Frontal cortex (tissue), 4 donors: ENCODE measurements around the gene ZFPL1. TPM values are rescaled to one million over a fixed set of nuclear protein-coding genes. Genes with fewer than 3 reads are reported as not detected.
"Not testable (repeated sequence)": the region's sequence is repeated elsewhere in the genome, so short reads cannot be mapped to it uniquely, and the experiment has no call there.

Experiments
- DNase-seq, 2 donors: peaks; one replicate each; pipeline ENCODE4 v3.0.0; 2012; ENCODE audit warnings: low spot score in 2 of 2
- FAIRE-seq: peaks from 2 replicates; lab custom pipeline; 2012; peaks lifted over from hg19 to GRCh38; lab: Jason Lieb, UNC
- total RNA-seq: library from RNA; depleted of rRNA; stranded (reverse); fragments of >200 nt; gene quantifications from one replicate; pipeline ENCODE4 v1.2.3, GENCODE V29; 2014
- donor health status: control.
- donor health status: control.
- donor health status: control.

ZFPL1 gene
- total RNA-seq, 1 donor from 2014 or later = 11.8 TPM

DNA sequence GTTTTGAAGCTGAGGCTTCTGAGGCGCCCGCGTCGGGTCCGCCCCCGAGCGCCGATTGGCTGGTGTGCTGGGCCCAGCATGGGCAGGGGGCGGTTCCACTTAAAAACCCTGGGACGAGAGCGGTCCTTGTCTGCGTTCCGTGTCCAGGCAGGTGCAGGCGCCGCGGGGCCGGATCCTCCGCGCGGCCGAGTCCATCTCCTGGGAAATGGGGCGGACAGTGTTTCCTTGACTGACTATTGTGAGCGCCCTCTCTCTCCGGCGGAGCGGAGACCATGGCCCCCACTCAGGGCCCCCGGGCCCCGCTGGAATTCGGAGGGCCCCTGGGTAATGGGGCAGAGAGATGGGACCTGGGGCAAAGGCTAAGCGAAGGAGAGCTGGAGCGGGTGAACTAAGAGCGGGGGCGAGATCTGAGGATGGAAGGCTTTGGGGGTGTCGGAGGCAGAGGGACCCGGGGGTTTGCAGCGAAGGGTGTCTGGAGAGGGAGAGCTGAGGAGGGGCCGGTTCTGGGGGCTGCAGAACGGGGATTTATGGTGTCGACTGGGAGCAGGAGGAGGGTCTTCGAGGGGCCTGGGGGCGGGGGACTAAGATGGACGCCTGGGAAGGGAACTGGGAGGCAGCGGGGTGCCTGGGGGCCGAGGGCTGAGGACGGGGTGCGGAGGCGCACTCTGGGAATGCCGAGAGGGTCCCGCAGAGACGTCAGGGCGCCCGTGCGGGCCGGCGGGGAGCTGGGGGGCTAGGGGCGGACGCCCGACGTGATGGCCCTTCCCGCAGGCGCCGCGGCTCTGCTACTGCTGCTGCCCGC is 27.9 kb downstream of the ZFPL1 start, which contains the start of gene TM7SF2:
TSS of gene TM7SF2 (plus strand) at position 129 of the 802 bp plus-strand sequence. CDS start at position 273, 144 bp downstream.
- DNase-seq = peak; percentile 99
- FAIRE-seq = no peak

- DNase-seq (peak; percentile 73), FAIRE-seq (no peak)
Observed at GRCh38 chr11:65112546-65113360, 28.7 kb downstream of the ZFPL1 start.

- no peak for DNase-seq
- no peak for FAIRE-seq
Observed at GRCh38 chr11:65113361-65113756, 29.3 kb downstream of the ZFPL1 start.

GRCh38 chr11:65113839-65114238 is 29.8 kb downstream of the ZFPL1 start:
- FAIRE-seq = no peak
- no peak for DNase-seq

GRCh38 chr11:65114538-65115171 is 30.6 kb downstream of the ZFPL1 start:
- no peak for FAIRE-seq
- no peak for DNase-seq

DNA sequence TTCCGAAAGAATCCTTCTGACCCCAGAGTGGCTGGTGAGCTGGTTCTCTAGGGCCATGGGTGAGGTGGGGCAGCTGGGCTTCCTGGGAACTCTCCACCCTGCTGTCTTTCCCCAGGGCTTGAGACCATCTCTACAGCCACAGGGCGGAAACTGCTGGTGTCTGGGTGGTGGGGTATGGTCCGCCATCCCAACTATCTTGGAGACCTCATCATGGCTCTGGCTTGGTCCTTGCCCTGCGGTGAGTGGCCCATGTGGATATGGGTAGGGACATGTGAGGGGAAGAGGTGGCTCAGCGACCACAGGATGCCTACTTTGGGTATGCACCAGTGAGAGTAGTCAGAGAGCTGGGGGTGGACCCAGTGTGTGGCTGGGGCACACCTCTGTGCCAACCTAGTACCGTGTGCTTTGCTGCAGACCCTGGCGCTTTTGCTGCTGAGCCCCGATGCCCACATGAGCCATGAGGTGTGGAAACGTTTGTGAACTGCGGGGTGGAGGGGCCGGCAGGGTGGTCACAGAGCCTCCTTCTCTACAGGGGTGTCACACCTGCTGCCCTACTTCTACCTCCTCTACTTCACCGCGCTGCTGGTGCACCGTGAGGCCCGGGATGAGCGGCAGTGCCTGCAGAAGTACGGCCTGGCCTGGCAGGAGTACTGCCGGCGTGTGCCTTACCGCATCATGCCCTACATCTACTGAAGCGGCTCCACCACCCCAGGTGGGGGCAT is 31.5 kb downstream of the ZFPL1 start:
- no peak for FAIRE-seq

GRCh38 chr11:65116370-65117205 is 32.6 kb downstream of the ZFPL1 start:
- DNase-seq = no peak
- no peak for FAIRE-seq

More for the DNA sequence above, 31.5 kb downstream of the ZFPL1 start:
- no peak for DNase-seq

DNA sequence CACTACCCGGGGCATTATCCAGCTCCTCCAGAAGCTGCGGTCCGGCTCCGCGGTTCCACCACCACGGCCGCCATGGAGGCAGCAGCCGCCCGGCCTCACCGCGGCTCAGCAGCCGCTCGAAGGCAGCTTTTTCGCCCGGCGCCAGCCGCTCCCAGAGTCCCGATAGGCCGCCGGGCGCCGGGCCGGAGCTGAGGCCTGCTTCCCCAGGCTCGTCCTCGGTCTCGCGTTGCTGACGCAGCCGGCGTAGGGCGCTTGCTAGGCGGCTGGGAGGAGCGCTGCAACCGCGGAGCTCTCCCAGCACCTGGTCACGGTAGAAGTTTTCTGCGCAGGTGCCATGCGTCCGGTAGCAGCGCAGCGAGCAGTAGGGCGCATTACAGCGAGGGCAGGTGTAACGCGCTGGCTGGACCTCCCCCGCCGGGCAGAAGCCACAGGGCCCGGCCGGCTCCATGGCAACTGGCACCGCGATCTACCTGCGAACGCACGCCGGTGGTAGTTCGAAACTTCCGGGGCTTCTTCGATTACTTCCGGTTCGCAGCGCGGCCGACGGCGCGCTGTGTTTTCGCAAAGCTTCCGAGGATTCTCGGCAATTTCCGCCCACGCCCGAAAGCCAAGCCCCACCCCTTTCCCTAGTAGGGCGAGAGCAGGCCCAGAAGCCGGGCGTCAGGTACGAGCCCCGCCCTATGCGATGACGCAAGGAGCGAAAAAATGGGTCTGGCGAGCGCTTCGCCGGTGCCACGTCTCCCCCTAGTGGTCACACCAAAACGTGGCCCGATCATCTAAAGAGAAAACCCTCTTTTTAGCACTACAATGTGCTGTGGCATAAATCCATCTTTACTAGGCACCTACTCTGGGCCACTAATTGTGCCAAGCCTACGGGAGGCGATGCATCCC is 33.4 kb downstream of the ZFPL1 start, which contains the start of gene ZNHIT2:
TSS of gene ZNHIT2 (minus strand) at position 496 of the 891 bp plus-strand sequence. CDS start at position 448, 48 bp downstream.
- peak; percentile 95 to 98 for DNase-seq
- FAIRE-seq = peak; percentile 80

DNA sequence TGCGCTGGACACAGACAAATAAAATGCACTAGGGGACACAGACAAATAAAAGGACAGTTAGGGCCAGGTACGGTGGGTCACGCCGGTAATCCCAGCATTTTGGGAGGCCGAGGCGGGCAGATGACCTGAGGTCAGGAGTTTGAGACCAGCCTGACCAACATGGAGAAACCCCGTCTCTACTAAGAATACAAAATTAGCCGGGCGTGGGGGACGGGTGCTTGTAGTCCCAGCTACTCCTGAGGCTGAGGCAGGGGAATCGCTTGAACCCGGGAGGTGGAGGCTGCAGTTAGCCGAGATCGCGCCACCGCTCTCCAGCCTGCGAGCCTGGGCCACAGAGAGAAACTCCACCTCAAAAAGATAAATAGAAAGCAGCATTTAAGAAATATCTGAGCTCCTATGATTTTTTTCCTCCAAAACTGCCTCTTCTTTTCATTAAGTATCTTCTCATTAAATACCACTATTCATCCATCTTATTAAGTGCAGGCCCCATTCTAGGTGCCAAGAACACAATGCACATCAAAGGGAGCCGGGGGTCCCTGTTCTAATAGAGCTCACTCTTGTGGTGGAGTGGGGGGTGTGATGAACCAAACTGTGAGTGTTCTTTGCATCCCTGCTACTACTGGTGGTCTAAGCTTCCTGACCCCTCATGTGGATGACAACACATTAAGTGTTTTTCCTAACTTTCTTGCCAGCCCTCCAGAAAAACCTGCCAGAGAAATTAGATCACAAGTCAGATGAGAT is 34.2 kb downstream of the ZFPL1 start:
- DNase-seq (no peak), FAIRE-seq (no peak)

- not testable (repeated sequence) for FAIRE-seq, DNase-seq
Observed at GRCh38 chr11:65118891-65119669, 35.1 kb downstream of the ZFPL1 start.

GRCh38 chr11:65119670-65119995 is 35.6 kb downstream of the ZFPL1 start:
- FAIRE-seq = no peak
- DNase-seq = no peak

DNA sequence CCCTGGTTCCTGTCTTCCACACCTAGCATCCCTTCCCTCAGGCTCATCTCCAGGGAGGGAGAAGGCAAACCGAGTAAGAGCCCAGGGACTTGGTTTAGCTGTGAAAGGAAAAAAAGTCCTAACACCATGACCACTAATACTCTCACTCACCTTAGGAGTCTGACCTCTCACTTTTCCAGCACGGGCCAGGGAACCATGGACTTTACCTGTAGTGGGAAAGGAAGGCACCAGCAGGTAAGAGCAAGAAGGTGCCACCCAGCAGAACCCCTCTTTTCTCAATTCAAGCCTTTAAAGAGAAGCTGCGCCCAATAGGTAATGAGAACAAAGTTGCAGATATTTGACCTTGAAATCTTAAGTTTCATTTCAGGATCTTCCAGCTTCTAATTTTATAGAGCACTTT is 36.8 kb downstream of the ZFPL1 start:
- DNase-seq (no peak), FAIRE-seq (no peak)

DNA sequence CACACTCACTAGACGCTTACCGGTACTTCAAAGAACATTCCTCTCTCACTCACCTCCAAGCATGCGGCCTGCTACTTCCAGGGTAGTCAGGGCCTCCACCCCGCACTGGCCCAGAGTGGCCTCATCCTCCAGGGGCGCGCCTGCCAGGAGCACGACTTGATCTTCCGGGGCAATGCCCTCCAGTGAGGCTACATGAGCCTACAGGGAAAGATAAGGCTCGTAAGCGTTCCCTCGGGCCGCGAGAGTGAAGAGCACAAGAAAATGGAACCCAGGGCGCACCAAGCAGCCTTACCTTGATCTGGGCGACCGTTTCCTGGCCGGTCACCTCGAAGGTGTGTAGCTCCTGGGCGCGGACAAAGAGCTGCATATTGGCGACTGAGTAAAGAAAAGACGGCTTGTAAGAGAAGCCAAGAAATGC is 37.4 kb downstream of the ZFPL1 start:
- no peak for FAIRE-seq
- DNase-seq = no peak

GRCh38 chr11:65121865-65122696 is 38.1 kb downstream of the ZFPL1 start, which contains the start of the genes FAU and MRPL49:
Gene FAU, minus strand, starts transcription at chr11:65122134. Its CDS starts 321 bp downstream, at chr11:65121813.
Gene MRPL49, plus strand, starts transcription at chr11:65122321. Its CDS starts 26 bp downstream, at chr11:65122347.
- no peak for FAIRE-seq
- peak; percentile 85 to 95 for DNase-seq

DNA sequence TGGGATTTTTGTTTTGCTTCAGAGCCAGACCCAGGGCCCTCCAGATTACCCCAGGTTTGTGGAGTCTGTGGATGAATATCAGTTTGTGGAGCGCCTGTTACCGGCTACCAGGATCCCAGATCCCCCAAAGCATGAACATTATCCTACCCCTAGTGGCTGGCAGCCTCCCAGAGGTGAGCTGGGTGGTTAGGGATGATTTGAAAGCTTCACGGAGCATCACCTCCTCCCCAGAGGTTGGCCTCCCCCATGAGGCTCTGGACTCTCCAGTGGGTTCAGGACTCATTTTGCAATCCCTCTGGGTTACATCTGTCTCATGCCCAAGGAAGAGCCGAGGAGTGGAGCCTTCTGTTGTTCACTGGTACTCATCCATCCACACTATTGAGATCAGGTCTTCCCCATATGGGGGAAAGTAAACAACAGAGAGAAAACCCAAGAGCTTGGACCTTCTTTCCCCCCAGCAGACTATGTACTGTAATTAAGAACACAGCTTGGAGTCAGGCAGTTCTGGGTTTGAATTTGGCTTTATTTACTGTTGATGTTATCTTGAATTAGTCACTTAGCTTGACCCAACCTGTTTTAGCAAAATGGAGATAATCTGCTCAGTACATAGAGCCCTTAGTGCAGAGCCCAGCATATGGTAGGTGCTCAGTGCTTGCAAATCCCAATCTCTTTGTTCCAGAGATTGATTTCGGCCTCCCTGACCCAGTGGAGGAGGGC is 40.6 kb downstream of the ZFPL1 start:
- FAIRE-seq (no peak), DNase-seq (no peak)
